ENCODE data around the gene AVPR2. TPM values are rescaled to one million over a fixed set of nuclear protein-coding genes. Genes with fewer than 3 reads are reported as not detected.

AVPR2 gene
- total RNA-seq, 2 experiments from 2014 or later = not detected

DNA sequence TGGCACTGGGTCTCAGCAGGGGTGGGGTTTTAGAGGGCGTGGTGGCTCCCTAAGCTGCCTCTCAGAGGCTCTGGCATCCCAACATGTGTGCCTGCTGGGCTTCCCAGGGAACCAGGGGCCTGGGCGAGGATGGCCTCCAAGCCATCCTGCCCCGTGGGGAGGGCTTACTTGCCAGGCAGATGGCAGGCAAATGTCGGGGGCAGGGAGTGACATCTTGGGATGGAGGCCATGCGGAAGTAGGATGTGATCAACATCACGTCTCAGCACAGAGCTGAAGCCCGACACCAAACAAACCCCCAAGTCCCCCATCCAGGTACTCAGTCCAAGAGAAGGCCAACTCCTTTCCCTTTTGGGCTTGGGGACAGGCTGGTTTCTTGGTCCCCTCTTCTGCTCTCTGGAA is 23.2 kb upstream of the AVPR2 start:
- Mint-ChIP-seq H3K27ac (no peak overlapping the region), H3K9me3 (no peaks in the 10 kb centered on the region), H3K4me1 (ENCODE audit: low read depth) (peaks cover 18% of the 10 kb centered on the region), H3K27me3 (peaks cover 26% of the 10 kb centered on the region), H3K36me3 (ENCODE audit: low read depth) (no peaks in the 10 kb centered on the region), H3K4me3 (no peak overlapping the region)
- ChIA-PET CTCF (no interaction called here), POLR2A (no interaction called here)
- intact Hi-C loops (cut with micrococcal nuclease) = no loop called here
- TF ChIP-seq, protein P1, sequence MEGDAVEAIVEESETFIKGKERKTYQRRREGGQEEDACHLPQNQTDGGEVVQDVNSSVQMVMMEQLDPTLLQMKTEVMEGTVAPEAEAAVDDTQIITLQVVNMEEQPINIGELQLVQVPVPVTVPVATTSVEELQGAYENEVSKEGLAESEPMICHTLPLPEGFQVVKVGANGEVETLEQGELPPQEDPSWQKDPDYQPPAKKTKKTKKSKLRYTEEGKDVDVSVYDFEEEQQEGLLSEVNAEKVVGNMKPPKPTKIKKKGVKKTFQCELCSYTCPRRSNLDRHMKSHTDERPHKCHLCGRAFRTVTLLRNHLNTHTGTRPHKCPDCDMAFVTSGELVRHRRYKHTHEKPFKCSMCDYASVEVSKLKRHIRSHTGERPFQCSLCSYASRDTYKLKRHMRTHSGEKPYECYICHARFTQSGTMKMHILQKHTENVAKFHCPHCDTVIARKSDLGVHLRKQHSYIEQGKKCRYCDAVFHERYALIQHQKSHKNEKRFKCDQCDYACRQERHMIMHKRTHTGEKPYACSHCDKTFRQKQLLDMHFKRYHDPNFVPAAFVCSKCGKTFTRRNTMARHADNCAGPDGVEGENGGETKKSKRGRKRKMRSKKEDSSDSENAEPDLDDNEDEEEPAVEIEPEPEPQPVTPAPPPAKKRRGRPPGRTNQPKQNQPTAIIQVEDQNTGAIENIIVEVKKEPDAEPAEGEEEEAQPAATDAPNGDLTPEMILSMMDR (IDR thresholded peaks at IDR 0.05) = no peak
- DNase-seq (no peak), ATAC-seq (no peak)

DNA sequence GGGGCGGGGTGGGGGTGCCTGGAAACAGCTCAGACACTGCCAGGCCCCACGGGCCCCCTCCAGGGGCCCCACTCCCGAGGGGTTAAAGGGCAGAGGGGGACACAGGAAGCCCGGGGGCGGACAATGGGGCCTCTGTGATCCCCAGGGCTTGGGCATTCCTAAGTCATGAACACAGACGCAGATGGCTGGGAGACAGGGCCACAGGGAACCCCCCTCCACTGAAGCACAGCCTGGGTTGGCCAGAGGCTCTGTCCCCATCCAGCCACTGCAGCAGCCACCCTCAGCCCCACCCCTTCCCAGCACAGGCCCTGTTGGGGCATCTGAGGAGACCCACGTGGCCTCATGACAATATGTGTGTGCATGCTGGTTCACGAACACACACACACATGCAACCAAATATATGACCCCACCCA is 22.4 kb upstream of the AVPR2 start:
- TF ChIP-seq, protein P1 (IDR thresholded peaks at IDR 0.05) = no peak
- intact Hi-C loops (cut with micrococcal nuclease) = no loop called here
- ChIA-PET CTCF (no interaction called here), POLR2A (no interaction called here)
- H3K27ac Mint-ChIP-seq = no peak overlapping the region
- no peaks in the 10 kb centered on the region for H3K9me3 Mint-ChIP-seq
- ATAC-seq = no peak
- peaks cover 24% of the 10 kb centered on the region for H3K27me3 Mint-ChIP-seq
- no peak overlapping the region for H3K4me3 Mint-ChIP-seq
- H3K36me3 Mint-ChIP-seq (ENCODE audit: low read depth) = no peaks in the 10 kb centered on the region
- H3K4me1 Mint-ChIP-seq (ENCODE audit: low read depth) = peaks cover 18% of the 10 kb centered on the region
- no peak for DNase-seq

DNA sequence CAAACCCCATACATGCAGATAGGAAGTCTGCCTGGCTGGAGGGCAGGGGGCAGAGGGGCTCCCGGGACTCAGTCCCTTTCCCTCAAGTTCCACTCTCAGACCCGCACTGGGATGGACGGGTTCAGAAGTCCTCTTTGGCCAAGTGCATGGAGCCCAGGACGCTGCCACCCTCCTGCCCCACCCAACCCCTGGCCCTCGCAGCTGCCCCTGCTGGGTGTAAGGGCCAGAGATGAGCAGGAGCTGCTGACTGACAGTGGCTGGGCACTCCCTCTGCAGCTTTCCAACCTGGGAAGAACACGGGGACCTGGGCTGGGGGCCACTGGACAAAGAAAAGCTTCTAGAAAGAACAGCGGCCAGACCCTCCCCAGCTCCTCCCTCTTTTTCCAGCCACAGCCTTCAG is 21.9 kb upstream of the AVPR2 start:
- POLR2A ChIA-PET = no interaction called here
- no peaks in the 10 kb centered on the region for H3K9me3 Mint-ChIP-seq
- DNase-seq = no peak
- no peak overlapping the region for H3K4me3 Mint-ChIP-seq
- H3K27ac Mint-ChIP-seq = no peak overlapping the region
- H3K4me1 Mint-ChIP-seq (ENCODE audit: low read depth) = peaks cover 18% of the 10 kb centered on the region
- peaks cover 26% of the 10 kb centered on the region for H3K27me3 Mint-ChIP-seq
- TF ChIP-seq, protein P1 (IDR thresholded peaks at IDR 0.05) = no peak
- no peaks in the 10 kb centered on the region for H3K36me3 Mint-ChIP-seq (ENCODE audit: low read depth)
- CTCF ChIA-PET = no interaction called here
- intact Hi-C loops (cut with micrococcal nuclease) = no loop called here
- no peak for ATAC-seq

DNA sequence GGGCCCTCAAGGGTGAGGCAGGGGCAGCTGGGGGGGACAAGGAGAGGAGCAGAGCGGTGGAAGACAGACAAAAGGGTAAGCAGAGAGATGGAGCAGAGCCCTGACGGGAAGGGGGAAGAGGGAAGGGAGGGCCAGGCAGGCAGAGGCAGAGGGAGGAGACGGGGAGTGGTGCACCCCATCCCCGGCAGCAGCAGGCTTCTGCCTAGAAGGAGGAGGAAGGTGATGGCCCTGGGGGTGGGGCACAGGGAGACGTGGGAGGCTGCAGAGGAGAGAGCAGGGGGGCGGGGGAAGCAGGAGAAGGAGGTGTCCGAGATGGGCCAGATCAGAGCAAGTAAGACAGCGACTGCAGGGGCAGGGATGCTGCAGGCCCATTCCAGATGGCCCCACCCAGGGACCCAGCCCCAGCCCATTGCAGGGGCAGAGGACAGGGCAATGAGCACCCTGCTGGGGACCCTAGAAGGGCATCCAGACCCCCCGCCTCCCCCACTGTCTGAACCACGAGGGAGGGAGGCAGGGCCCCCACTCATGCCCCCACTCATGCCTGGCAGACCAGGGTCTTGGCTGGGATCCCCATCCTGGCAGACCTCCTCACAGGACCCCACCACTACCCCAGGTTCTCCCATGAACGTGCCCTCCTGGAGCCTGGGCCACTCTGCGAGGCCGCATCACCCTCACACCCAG is 21.2 kb upstream of the AVPR2 start:
- H3K27me3 Mint-ChIP-seq = peaks cover 24% of the 10 kb centered on the region
- CTCF ChIA-PET = no interaction called here
- DNase-seq (no peak), ATAC-seq (no peak)
- POLR2A ChIA-PET = interaction anchor here (1.0 kb wide), 2 partner anchors 11 to 21 kb away, joined by 3 to 4 read pairs; no protein-coding TSS in a partner anchor
- peaks cover 11% of the 10 kb centered on the region for H3K4me1 Mint-ChIP-seq (ENCODE audit: low read depth)
- TF ChIP-seq, protein P1 (IDR thresholded peaks at IDR 0.05) = no peak
- intact Hi-C loops (cut with micrococcal nuclease) = no loop called here
- H3K36me3 Mint-ChIP-seq (ENCODE audit: low read depth) = no peaks in the 10 kb centered on the region
- no peak overlapping the region for H3K27ac Mint-ChIP-seq
- no peak overlapping the region for H3K4me3 Mint-ChIP-seq
- no peaks in the 10 kb centered on the region for H3K9me3 Mint-ChIP-seq

DNA sequence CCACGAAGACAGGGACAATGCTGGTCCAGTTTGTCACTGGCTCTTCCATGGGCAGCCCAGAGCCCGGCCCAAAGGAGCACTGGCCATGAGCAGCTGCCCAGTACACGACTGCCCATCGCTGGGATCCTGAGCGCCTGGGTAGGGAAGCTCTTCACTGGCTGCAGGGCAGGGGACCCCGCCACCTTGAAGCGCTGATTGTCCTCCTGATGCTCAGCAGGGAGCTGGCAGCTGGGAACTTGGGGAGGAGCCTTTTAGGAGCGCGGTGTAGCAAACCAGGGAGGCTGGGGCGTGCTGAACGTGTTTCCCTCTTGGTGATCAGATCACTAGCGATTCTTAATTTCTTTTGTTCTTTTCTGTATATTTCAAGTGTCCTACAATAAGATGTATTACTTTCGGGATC is 20.3 kb upstream of the AVPR2 start:
- ChIA-PET POLR2A (interaction anchor here (1.0 kb wide), 2 partner anchors 12 to 20 kb away, joined by 3 to 4 read pairs; no protein-coding TSS in a partner anchor), CTCF (no interaction called here)
- no peak overlapping the region for H3K27ac Mint-ChIP-seq
- no peak for DNase-seq
- intact Hi-C loops (cut with micrococcal nuclease) = no loop called here
- H3K27me3 Mint-ChIP-seq = peaks cover 26% of the 10 kb centered on the region
- TF ChIP-seq, protein P1 (IDR thresholded peaks at IDR 0.05) = no peak
- H3K4me3 Mint-ChIP-seq = no peak overlapping the region
- ATAC-seq = no peak
- H3K36me3 Mint-ChIP-seq (ENCODE audit: low read depth) = no peaks in the 10 kb centered on the region
- no peaks in the 10 kb centered on the region for H3K9me3 Mint-ChIP-seq
- H3K4me1 Mint-ChIP-seq (ENCODE audit: low read depth) = peaks cover 5% of the 10 kb centered on the region
